GM12891 (cell line): Measurements from ENCODE around the gene NCAPG.

Experiments
- POLR2A ChIP-seq: IDR thresholded peaks from 2 replicates; pipeline ENCODE4 v1.6.1; 2011; ENCODE audit warnings: low read depth, low read length, control low read depth
- POLR2AphosphoS5 ChIP-seq: IDR thresholded peaks from 2 replicates; pipeline ENCODE4 v1.6.1; 2011; ENCODE audit warnings: low read depth, low read length, control low read depth
- POU2F2 ChIP-seq: IDR thresholded peaks from 2 replicates; pipeline ENCODE4 v1.6.1; 2011; ENCODE audit warnings: low read depth, mild to moderate bottlenecking, control low read depth, low read length, moderate library complexity
- SPI1 ChIP-seq: IDR thresholded peaks from 2 replicates; pipeline ENCODE4 v1.6.1; 2011; ENCODE audit warnings: low read depth, low read length, control low read depth

- TF ChIP-seq POLR2AphosphoS5 (no peak), POLR2A (no peak), POU2F2 (no peak), SPI1 (no peak)
Measured at GRCh38 chr4:17778431-17778830, 32.3 kb upstream of the NCAPG start.
